Keratinocyte (primary cell): ENCODE results near the gene SENP7. TPM values are rescaled to one million over a fixed set of nuclear protein-coding genes. Genes with fewer than 3 reads are reported as not detected.
A peak's percentile ranks its signal among the peaks of the same experiment; 100 is the strongest.

Source experiments
- DNase-seq: peaks from one replicate; pipeline ENCODE4 v3.0.0-alpha.2; 2011; ENCODE audit warnings: low read depth, missing footprints, low spot score
- FAIRE-seq: peaks from 2 replicates; lab custom pipeline; 2011; peaks lifted over from hg19 to GRCh38; lab: Jason Lieb, UNC
- H2AFZ ChIP-seq: 2 replicates; pipeline ENCODE4 v1.6.0; 2012; ENCODE audit warnings: low read length, control low read depth, inconsistent platforms; ENCODE audit not compliant: control insufficient read depth
- H3K27ac ChIP-seq: 2 replicates; pipeline ENCODE4 v1.5.1; 2011; ENCODE audit warnings: low read length; ENCODE audit not compliant: control insufficient read depth, insufficient read depth
- H3K27me3 ChIP-seq: 3 replicates; pipeline ENCODE4 v1.6.0; 2011; ENCODE audit warnings: low read length; ENCODE audit not compliant: control insufficient read depth, insufficient read depth; ENCODE audit errors: extremely low read depth
- H3K36me3 ChIP-seq, 2 experiments: 2 replicates in 1 of 2; 3 replicates in 1 of 2; pipeline ENCODE4 v1.5.1; 2011; ENCODE audit warnings: low read length in 2 of 2, mild to moderate bottlenecking in 1 of 2; ENCODE audit not compliant: control insufficient read depth in 2 of 2, insufficient read depth in 2 of 2; ENCODE audit errors: extremely low read depth in 1 of 2
- H3K4me1 ChIP-seq: 3 replicates; pipeline ENCODE4 v1.5.1; 2011; ENCODE audit warnings: low read length; ENCODE audit not compliant: control insufficient read depth, insufficient read depth; ENCODE audit errors: extremely low read depth
- H3K4me2 ChIP-seq: 3 replicates; pipeline ENCODE4 v1.6.0; 2011; ENCODE audit warnings: low read depth, low read length; ENCODE audit not compliant: control insufficient read depth, insufficient read depth; ENCODE audit errors: extremely low read depth
- H3K4me3 ChIP-seq, 3 experiments: fragments of 200-600 bp in 1 of 3; sonication (generic) in 1 of 3; 2 replicates in 2 of 3; 3 replicates in 1 of 3; pipeline ENCODE4 v1.5.1; 2011 to 2016; ENCODE audit warnings: low read length in 3 of 3, mild to moderate bottlenecking in 3 of 3, control low read depth in 2 of 3, inconsistent platforms in 1 of 3, low read depth in 1 of 3, mixed read lengths in 1 of 3, mixed run types in 1 of 3, moderate library complexity in 1 of 3; ENCODE audit not compliant: control insufficient read depth in 2 of 3, insufficient read depth in 2 of 3; ENCODE audit errors: extremely low read depth in 1 of 3
- H3K79me2 ChIP-seq: 2 replicates; pipeline ENCODE4 v1.6.0; 2012; ENCODE audit warnings: low read length; ENCODE audit not compliant: control insufficient read depth, insufficient read depth
- H3K9ac ChIP-seq: 3 replicates; pipeline ENCODE4 v1.6.0; 2011; ENCODE audit warnings: low read length; ENCODE audit not compliant: control insufficient read depth, insufficient read depth; ENCODE audit errors: extremely low read depth
- H3K9me1 ChIP-seq: 3 replicates; pipeline ENCODE4 v1.6.0; 2011; ENCODE audit warnings: low read length; ENCODE audit not compliant: control insufficient read depth, insufficient read depth; ENCODE audit errors: extremely low read depth
- H3K9me3 ChIP-seq: 2 replicates; pipeline ENCODE4 v1.5.1; 2012; ENCODE audit warnings: low read depth, low read length; ENCODE audit not compliant: control insufficient read depth
- H4K20me1 ChIP-seq: 3 replicates; pipeline ENCODE4 v1.6.0; 2011; ENCODE audit warnings: low read length; ENCODE audit not compliant: control insufficient read depth, insufficient read depth; ENCODE audit errors: extremely low read depth
- CTCF ChIP-seq, 3 experiments: IDR thresholded peaks in 1 of 3; conservative IDR thresholded peaks in 1 of 3; optimal IDR thresholded peaks in 1 of 3; 2 replicates in 2 of 3; 3 replicates in 1 of 3; pipeline versions ENCODE3 to v1.5.1; 2011; ENCODE audit warnings: low read length in 3 of 3, mild to moderate bottlenecking in 3 of 3, moderate library complexity in 2 of 3, control low read depth in 1 of 3, inconsistent platforms in 1 of 3; ENCODE audit not compliant: insufficient read depth in 2 of 3; ENCODE audit errors: extremely low read depth in 1 of 3
- EZH2 ChIP-seq: IDR thresholded peaks from one replicate; pipeline ENCODE4 v1.6.1; 2012; ENCODE audit warnings: inconsistent platforms, mild to moderate bottlenecking, low read length, moderate library complexity
- dilution Hi-C: fragments of 300-500 bp; cut with MboI; formaldehyde crosslinking; loops from one replicate; pipeline ENCODE4 v1.7.0; 2020; ENCODE audit warnings: low sequenced_read_pairs; ENCODE audit not compliant: extremely low pct_ligation_motif_present
- polyA plus RNA-seq, 5 experiments: library from polyadenylated mRNA; depleted of rRNA in 3 of 5; stranded (reverse) in 3 of 5; stranded (forward) in 1 of 5; unstranded in 1 of 5; fragments of >200 nt; gene quantifications; 1 replicate in 1 of 5; 2 replicates in 3 of 5; 3 replicates in 1 of 5; pipeline versions ENCODE4 v1.2.1 to v1.2.3, GENCODE V29; 2011 to 2012; ENCODE audit warnings: missing spikeins in 2 of 5, low read depth in 1 of 5, low replicate concordance in 1 of 5

The SENP7 gene
- polyA plus RNA-seq, 1 donor (not counting 4 experiments of a cell fraction or from before 2014, with no cell fraction given), result 7.4 TPM

GRCh38 chr3:101509811-101510210, 3.2 kb downstream of the SENP7 start:
- no peak overlapping the region for H3K9ac ChIP-seq
- TF ChIP-seq CTCF (optimal IDR thresholded peaks at IDR 0.05 in 1 of 3, IDR thresholded peaks at IDR 0.05 in 1 of 3, conservative IDR thresholded peaks at IDR 0.05 in 1 of 3; ENCODE audit: extremely low read depth in 1 of 3, insufficient read depth in 2 of 3, low read length in 3 of 3) (no peak), EZH2 (no peak)

GRCh38 chr3:101509281-101509680, 3.7 kb downstream of the SENP7 start:
- Histone ChIP-seq H3K9me3 (no peaks in the 10 kb centered on the region), H3K4me3 (no peak overlapping the region), H3K9me1 (no peaks in the 10 kb centered on the region), H3K4me1 (peaks cover 21% of the 10 kb centered on the region), H3K4me2 (peak overlapping the region; percentile 40), H3K79me2 (peaks cover 2% of the 10 kb centered on the region), H3K27me3 (no peaks in the 10 kb centered on the region), H4K20me1 (no peaks in the 10 kb centered on the region), H2AFZ (no peak overlapping the region), H3K27ac (peak overlapping the region; percentile 48), H3K9ac (no peak overlapping the region), H3K36me3 (no peaks in the 10 kb centered on the region)
- FAIRE-seq, result no peak
- no peak for TF ChIP-seq EZH2
- no peak for TF ChIP-seq CTCF (optimal IDR thresholded peaks at IDR 0.05 in 1 of 3, IDR thresholded peaks at IDR 0.05 in 1 of 3, conservative IDR thresholded peaks at IDR 0.05 in 1 of 3; ENCODE audit: extremely low read depth in 1 of 3, insufficient read depth in 2 of 3, low read length in 3 of 3)
- dilution Hi-C loops, result no loop called here
- DNase-seq, result no peak

More at GRCh38 chr3:101509811-101510210, 3.2 kb downstream of the SENP7 start:
- Histone ChIP-seq H3K9me3 (no peaks in the 10 kb centered on the region), H3K36me3 (no peaks in the 10 kb centered on the region), H3K9me1 (no peaks in the 10 kb centered on the region), H3K4me2 (peak overlapping the region; percentile 40), H3K4me1 (peaks cover 21% of the 10 kb centered on the region), H2AFZ (no peak overlapping the region), H3K79me2 (peaks cover 2% of the 10 kb centered on the region), H4K20me1 (no peaks in the 10 kb centered on the region), H3K4me3 (no peak overlapping the region), H3K27ac (peak overlapping the region; percentile 48), H3K27me3 (no peaks in the 10 kb centered on the region)
- FAIRE-seq (peak; percentile 84), DNase-seq (no peak)
- dilution Hi-C loops, result no loop called here
